Measurements from ENCODE around the gene KCNMB1.

DNA sequence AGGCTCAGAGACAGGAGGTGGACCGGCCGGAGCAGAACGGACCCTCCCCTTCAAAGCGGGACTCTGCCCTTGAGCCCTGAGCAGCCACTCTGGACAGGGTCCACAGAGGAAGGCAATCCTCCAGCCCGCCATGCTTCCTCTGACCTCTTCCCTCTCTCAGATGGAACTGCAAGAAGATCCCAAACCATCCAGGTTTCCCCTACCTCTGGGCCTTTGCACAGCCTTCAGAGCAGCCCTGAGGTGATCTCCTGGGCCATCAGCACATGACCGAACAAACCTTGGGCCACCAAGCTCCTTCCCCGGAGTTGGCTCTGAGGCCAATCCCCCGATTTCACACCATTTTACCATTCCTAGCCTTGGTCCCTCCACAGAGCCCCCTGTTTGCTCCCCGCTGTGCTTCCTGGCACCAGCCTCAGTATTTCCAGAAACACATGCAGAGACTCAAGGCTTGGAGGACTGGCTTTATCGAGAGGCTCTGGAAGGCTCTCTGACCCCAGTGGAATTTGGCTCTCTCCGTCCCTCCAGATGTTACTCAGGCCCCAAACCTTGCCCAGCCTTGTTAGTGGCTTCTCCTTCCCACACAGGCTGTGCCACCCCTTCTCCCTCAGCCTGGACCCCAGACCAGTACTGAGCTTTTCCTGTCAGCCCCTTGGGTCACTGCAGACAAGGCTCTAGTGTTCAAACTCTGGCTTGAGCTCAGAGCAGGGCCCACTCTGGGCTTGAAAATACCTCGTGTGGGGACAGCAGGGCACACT is 48.6 kb upstream of the KCNMB1 start:
- TF ChIP-seq, protein P1, sequence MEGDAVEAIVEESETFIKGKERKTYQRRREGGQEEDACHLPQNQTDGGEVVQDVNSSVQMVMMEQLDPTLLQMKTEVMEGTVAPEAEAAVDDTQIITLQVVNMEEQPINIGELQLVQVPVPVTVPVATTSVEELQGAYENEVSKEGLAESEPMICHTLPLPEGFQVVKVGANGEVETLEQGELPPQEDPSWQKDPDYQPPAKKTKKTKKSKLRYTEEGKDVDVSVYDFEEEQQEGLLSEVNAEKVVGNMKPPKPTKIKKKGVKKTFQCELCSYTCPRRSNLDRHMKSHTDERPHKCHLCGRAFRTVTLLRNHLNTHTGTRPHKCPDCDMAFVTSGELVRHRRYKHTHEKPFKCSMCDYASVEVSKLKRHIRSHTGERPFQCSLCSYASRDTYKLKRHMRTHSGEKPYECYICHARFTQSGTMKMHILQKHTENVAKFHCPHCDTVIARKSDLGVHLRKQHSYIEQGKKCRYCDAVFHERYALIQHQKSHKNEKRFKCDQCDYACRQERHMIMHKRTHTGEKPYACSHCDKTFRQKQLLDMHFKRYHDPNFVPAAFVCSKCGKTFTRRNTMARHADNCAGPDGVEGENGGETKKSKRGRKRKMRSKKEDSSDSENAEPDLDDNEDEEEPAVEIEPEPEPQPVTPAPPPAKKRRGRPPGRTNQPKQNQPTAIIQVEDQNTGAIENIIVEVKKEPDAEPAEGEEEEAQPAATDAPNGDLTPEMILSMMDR (conservative IDR thresholded peaks at IDR 0.05), result no peak
- no peak for TF ChIP-seq ZFX (IDR thresholded peaks at IDR 0.05)

Data from C4-2B (cell line).